ENCODE measurements around the gene HADHB.
"Not testable (repeated sequence)": the region's sequence is repeated elsewhere in the genome, so short reads cannot be mapped to it uniquely, and the experiment has no call there.

Gene HADHB

DNA sequence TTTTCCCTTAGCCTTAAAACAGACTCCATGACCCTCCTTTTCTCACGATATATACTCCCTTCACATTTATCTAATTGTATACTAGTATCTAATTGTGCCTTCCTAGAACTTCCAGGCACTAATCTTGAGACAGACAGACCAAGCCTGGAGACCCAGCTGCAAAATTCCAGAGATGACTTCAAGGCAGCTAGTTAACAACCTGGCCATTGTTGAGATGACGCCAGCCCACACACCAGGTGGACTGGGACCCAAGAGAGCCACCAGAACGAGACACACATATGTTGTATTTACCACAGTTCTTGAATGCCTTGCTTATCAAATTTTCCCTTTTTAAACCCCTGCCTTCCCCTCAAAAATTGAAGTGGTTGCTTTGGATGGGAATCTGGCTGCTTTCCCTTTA, 52.3 kb downstream of the HADHB start:
- DNase-seq (ENCODE audit: low spot score): no peak

DNA sequence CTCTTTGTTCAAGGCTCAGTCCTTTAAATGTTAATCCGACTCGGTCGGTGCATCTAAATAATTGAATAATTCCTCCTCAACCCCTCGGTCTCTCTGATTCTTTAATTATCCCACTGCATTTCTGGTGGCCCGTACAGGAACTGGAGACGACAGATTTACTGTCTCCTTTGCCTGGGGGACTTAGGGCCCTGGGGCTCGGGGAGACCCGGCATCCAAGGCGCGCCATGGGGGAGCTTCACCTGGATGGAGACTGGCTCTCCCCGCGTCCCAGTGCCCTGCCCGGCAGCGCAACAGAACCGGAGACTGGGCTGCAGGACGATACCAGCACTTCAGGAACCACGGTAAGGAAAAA, 53.5 kb downstream of the HADHB start:
- DNase-seq (ENCODE audit: low spot score): no peak

DNA sequence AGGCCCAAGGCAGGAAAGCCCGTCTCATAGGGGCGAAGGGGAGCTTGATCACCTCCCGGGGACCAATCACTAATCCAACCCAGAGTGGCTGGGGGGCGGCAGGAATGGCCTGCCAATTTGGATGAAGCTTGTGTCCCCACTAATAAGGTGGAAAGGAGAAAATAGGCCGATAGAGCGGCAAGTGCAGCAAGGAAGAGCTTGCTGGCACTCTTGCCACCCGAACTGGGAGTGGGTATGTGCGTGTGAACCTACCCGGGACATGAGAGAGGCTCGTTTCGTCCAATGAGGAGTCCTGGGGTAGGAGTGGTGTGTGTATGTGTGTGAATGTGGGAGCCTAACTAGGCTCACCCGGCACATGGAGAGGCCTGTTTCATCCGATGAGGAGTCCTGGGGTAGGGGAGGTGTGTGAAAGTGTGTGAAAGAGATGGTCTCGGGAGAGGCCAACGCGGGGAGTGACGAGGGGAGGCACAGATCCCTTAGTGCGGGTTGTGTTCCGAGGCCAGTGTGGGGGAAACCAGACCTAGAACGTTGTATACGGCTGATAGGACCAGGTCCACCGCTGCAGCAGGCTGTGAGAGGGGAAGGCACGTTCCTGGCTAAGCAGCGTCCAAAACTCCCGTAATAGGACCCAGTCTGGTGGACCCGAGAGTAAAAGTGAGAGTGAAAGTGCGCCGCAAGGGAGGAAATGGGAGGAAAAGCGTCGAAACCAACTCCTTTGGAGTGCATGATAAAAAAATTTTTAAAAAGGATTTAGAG, 54.1 kb downstream of the HADHB start:
- peak; percentile 35 for DNase-seq (ENCODE audit: low spot score)

DNA sequence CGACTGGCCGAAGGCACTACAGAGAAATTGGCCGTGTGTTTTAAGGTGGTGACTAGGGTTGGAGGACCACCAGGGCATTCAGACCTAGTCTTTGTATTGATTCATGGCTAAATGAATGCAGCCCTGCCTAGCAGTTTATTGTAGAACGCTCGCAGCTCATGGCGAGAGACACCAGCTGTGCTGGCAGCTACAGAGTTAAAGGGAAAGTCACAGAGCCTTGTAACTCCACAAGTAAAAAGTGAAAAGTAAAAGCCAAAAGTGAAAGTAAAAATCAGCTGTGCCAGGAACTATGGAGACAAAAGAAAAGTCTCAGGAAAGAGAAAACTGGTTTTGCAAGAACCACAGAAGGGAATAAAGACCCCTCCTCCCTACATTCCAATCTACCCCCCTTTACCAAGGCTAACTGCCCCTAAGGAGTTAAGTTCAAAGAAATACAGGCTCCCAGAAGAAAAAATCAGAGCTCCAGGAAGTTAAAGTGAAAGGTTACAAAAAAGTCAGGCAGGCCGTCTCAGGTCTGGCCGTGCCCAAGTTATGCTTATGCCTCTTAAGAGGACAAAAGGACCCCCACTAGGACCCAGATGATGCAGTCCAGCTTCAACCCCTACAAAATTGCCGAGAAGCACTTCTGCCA, 54.8 kb downstream of the HADHB start:
- DNase-seq (ENCODE audit: low spot score): peak; percentile 27

GRCh38 chr2:26300234-26300925, 55.6 kb downstream of the HADHB start:
- DNase-seq (ENCODE audit: low spot score): no peak

- no peak for DNase-seq (ENCODE audit: low spot score)
Observed at GRCh38 chr2:26302846-26303245, 58.1 kb downstream of the HADHB start.

GRCh38 chr2:26305094-26305493, 60.4 kb downstream of the HADHB start:
- DNase-seq (ENCODE audit: low spot score): not testable (repeated sequence)

- DNase-seq (ENCODE audit: low spot score): no peak
Observed at GRCh38 chr2:26305540-26305939, 60.8 kb downstream of the HADHB start.

DNA sequence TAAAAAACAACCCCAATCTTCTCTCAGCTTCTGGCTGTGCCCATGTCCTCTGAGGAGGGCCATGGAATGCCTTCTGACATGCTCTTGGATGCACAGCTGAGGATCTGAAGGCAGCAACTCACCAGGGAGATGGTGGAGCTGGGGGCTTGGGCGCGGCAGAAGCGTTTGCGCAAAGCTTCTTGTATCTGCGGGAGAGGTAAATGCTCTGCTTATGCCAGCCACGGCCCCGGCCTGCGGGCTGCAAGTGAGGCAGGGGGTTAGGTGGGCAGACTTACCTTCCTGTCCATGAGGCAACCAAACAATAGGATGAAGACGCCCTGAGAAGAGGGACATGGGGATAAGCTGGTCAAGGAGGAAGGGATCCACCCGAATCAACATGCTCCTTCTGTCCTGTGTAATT, 65.2 kb downstream of the HADHB start:
- no peak for DNase-seq (ENCODE audit: low spot score)

DNA sequence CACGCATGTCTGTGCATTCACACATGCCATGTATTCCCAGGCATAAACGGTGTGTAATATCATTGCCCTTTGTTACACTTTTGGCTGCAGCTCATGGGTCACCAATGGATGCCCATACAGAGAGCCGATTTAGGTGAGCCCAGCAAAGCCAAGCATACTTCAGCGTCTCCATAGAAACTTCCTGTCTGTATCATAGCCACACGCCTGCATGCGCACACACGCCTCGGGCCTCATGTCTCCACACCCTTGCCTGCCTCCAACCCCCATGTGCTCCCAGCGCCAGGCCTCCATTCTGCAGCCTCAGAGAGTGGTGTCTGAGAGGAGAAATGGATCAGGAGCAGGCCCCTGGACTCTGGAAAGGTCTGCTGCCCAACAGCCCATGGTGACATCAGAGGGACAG, 67.7 kb downstream of the HADHB start:
- no peak for DNase-seq (ENCODE audit: low spot score)

DNA sequence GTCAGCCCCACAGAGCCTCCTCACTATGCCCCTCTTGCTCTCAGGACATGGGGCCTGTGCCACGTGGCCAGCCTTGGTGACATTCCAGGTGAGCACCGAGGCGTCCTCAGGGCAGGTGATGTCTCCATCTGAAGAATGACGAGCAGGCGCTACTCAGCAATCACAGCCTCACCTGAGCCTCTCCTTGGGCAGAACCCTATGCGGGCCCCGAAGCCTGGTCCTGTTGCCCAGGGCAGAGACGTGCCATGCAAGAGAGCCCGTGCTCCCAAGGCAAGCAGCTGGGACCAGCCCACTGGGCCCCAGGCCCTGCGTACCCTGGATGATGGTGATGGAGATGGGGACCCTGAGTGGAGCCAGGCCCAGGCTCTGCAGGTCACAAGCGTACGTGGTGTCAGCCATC, 68.7 kb downstream of the HADHB start:
- no peak for DNase-seq (ENCODE audit: low spot score)

DNA sequence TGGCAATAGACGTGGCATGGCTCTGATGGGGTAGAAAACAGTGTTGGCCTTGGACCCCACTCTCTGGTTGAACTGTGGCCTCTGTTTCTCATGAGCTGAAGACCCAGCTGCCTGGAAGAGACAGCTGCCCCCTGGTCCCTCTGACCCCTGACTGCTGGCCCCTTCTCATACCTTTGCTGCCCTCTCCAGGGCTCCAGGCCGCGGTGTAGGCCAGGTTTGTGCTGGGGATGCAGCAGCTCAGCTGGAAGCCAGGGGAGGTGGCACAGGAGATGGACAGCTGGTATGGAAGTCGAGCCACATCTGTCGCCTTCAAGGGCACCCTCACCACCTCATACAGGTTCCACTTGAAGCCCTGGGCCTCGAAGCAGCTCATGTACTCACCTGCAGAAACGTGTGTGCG, 69.5 kb downstream of the HADHB start:
- DNase-seq (ENCODE audit: low spot score): no peak

DNA sequence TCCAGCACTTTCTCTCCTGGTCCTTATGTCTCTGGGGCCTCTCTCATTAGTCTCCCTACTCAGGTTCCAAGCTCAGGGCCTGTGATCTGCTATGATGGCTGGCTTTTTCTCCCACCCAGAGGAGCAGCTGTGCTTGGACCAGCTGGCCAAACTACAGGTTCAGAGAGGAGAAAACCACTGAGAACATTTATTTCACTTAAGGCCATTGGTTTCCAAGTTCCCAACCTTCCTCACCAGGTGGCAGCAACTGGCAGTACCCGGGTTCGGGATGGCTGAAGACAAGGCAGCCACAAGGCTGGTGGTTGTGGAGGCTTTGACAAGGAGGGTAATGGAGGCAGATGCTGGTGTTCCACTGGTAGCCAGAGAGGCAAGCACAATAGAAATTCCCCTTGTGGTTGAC, 71.3 kb downstream of the HADHB start:
- DNase-seq (ENCODE audit: low spot score): peak; percentile 35

DNA sequence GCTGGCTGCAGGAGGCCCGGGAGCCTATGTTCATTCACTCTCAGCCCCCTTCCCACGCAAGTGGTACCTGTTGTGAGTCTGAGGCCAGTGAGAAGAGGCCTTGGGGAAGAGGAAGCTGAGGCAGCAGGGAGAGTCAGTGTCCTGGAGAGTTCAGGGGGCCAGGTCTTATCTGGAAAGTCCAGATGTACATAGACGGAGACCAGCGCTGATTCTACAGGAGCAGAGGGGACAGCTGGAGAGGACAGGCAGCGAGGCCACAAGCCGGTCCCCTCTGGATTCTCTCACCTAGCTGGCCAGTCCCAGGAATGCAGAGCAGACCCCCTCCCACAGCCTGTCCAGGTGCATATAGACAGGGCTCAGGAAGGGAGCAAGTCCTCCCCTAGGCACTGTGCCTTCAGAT, 72.1 kb downstream of the HADHB start:
- DNase-seq (ENCODE audit: low spot score): no peak

DNA sequence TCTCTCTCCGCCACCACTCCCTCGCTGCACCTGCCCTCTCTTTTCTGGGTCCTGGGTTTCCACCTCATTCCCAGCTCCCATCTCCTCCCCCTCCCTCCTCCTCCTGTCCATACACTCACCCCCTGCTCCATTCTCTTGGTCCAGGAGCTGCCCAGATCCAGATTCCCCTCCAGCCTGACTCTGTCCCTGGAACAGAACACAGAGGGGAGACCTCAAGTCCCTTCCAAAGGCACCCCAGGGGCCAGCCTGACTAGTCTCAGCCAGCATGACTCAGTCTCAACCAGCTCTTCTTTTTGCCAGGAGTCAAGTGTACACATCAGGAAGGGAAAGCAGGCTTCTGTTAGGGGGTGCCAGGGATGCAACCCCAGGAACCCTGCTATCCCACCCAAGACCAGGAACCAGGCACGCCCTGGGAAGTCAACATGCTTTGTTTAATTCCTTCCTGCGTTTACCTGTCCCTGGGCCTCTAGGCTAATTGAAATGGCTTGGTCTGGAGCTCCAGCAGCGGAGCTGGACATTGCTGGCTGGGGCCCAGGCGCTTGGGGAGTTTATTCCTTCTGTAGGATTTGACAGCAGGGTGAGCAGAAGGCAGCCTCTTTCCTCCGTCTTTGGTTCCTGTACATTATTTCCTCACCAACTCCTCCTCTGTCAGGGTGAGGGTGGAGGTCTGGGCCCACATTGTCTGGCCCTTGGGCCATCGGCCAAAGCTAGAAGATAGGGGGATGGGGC, 72.8 kb downstream of the HADHB start:
- DNase-seq (ENCODE audit: low spot score): no peak

- DNase-seq (ENCODE audit: low spot score): no peak
Observed at GRCh38 chr2:26318950-26319349, 74.2 kb downstream of the HADHB start.

- not testable (repeated sequence) for DNase-seq (ENCODE audit: low spot score)
Observed at GRCh38 chr2:26324479-26324878, 79.7 kb downstream of the HADHB start.

- DNase-seq (ENCODE audit: low spot score): no peak
Observed at GRCh38 chr2:26324903-26325302, 80.2 kb downstream of the HADHB start.

DNA sequence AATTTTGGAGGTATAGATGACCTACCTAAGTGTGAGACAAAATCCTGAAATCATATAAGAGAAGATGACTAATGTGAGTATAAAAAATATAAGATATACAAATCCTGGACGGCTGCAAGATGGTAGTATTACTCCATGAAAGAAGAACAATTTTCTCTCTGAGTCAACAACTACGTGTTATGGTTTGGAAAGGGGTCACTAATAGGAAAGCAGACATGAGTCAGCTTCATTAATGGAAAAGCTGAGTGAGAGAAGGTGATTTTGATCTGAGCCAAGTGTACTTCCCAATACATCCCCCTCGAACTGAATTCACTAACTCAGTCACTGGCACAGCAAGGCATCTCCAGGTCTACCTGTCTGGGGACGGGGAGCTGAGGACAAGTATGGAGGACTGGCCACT, 81.1 kb downstream of the HADHB start:
- DNase-seq (ENCODE audit: low spot score): no peak

DNA sequence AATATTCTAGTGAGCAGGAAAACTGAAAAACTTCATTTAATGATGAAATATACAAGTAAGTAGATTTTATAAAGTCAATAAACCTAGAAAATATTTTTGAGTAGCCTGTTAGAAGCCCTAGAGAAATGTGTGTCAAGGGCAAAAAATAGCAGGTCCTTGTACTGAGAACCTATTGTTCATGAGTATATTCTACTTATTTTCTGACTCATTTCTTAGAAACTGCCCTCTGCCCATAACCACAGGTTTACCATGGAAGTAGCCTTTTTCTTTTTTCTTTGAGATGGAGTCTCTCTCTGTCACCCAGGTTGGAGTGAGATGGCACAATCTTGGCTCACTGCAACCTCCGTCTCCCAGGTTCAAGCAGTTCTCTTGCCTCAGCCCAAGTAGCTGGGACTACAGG, 81.8 kb downstream of the HADHB start:
- no peak for DNase-seq (ENCODE audit: low spot score)

- no peak for DNase-seq (ENCODE audit: low spot score)
Observed at GRCh38 chr2:26327291-26328272, 82.8 kb downstream of the HADHB start.

GRCh38 chr2:26329083-26329482, 84.3 kb downstream of the HADHB start:
- not testable (repeated sequence) for DNase-seq (ENCODE audit: low spot score)
